GM12873 (cell line): Measurements from ENCODE around the gene KRTAP5-7.

Experiments
- TF ChIP-seq, protein P1 (sequence below): IDR thresholded peaks from 2 replicates; pipeline ENCODE4 v1.5.1; 2012; ENCODE audit warnings: low read depth, mild to moderate bottlenecking, moderate library complexity, low read length, control low read depth; ENCODE audit not compliant: insufficient read depth; ENCODE audit errors: missing control alignments

Gene KRTAP5-7

DNA sequence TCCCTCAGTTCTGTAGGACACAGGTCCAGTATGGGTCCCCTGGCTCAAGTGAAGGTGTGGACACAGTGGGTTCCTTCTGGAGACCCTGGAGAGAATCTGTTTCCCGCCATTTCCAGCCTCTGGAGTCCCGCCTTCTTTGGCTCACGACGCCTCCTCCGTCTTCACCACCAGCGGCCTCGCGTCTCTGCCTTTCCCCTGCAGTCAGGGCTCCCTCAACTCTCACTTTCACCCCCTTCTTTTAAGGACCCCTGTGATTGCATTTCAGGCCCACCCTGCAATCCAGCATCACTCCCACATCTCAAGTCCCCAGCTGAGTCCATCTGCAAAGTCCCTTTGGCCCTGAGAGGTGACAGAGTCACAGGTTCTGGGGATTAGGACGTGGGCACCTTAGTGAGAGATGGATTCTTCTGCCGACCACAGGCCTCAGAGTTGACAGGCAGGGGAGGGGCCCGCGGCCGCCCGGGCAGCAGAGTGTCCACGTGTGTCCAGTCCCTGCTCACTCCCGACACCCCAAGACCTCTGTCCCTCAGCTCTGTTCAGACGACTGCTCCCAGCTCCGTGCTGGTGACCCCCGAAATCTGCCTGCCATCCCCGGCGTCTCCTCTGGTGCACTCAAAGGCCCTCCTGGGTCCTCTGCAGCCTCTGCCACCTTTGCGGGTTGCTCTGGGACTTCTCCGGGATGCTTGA lies 36.9 kb upstream of the KRTAP5-7 start:
- TF ChIP-seq, protein P1, sequence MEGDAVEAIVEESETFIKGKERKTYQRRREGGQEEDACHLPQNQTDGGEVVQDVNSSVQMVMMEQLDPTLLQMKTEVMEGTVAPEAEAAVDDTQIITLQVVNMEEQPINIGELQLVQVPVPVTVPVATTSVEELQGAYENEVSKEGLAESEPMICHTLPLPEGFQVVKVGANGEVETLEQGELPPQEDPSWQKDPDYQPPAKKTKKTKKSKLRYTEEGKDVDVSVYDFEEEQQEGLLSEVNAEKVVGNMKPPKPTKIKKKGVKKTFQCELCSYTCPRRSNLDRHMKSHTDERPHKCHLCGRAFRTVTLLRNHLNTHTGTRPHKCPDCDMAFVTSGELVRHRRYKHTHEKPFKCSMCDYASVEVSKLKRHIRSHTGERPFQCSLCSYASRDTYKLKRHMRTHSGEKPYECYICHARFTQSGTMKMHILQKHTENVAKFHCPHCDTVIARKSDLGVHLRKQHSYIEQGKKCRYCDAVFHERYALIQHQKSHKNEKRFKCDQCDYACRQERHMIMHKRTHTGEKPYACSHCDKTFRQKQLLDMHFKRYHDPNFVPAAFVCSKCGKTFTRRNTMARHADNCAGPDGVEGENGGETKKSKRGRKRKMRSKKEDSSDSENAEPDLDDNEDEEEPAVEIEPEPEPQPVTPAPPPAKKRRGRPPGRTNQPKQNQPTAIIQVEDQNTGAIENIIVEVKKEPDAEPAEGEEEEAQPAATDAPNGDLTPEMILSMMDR: no peak

DNA sequence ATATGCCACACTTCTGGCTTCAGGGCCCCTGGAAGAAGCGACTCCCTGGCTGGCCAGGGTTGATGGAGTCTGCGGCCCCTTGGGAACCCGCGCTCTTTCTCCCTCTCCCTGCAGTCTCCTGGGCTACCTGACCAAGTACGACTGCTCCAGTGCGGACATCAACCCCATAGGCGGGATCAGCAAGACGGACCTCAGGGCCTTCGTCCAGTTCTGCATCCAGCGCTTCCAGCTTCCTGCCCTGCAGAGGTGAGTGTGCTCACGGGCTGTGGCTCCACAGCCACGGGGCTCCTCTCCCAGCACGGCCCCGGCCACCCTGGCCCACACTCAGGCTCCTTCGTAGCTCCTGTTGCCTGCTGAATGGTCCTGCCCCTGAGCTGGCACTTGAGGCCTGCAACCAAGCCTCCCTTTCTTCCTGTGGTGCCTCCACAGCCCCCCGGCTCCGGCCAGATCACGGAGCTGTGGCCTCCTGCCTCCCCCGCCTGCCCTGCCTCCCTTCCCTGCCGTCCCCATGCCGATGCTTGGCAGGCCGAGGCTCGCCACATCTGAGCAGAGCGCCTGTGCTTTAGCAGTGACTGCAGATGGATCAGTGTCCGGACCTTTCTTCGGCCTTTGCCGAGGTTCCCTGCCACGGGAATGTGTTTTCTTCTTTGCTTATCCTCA lies 36.2 kb upstream of the KRTAP5-7 start:
- TF ChIP-seq, protein P1: no peak

DNA sequence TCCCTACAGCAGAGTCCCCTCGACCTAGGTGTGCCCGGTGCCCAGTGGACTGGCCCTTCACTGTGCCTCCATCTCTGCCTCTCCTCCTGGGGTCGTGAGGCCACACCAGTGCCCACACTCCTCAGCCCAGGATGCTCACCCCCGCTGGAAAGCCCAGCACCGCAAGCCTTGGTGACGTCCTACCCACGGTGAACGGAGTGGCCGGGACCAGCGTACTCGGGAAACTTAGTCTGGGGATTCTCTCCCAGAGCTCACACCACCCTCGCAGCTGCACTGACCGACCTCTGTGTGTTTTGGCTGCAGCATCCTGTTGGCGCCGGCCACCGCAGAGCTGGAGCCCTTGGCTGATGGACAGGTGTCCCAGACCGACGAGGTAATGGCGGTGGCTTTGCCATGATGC lies 35.5 kb upstream of the KRTAP5-7 start:
- TF ChIP-seq, protein P1: no peak

DNA sequence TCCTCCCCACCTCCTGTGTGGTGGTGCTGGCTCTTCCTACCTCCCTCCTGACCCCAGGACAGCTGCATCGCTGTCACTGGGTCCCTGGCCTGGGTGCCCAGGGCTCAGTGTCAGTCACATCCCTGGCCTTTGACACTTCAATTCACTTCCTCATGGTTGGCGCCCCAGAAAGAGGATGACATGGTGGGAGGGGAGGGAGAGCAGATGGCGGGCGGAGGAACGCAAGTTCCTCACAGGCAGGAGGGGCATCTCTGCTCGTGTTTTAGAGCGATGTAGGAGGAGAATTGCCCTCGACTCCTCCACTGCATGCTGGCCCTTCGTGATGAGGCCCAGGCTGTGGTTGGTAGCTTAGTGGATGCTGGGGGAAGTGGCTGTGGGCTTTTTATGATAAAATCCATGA lies 35.1 kb upstream of the KRTAP5-7 start:
- TF ChIP-seq, protein P1: no peak

DNA sequence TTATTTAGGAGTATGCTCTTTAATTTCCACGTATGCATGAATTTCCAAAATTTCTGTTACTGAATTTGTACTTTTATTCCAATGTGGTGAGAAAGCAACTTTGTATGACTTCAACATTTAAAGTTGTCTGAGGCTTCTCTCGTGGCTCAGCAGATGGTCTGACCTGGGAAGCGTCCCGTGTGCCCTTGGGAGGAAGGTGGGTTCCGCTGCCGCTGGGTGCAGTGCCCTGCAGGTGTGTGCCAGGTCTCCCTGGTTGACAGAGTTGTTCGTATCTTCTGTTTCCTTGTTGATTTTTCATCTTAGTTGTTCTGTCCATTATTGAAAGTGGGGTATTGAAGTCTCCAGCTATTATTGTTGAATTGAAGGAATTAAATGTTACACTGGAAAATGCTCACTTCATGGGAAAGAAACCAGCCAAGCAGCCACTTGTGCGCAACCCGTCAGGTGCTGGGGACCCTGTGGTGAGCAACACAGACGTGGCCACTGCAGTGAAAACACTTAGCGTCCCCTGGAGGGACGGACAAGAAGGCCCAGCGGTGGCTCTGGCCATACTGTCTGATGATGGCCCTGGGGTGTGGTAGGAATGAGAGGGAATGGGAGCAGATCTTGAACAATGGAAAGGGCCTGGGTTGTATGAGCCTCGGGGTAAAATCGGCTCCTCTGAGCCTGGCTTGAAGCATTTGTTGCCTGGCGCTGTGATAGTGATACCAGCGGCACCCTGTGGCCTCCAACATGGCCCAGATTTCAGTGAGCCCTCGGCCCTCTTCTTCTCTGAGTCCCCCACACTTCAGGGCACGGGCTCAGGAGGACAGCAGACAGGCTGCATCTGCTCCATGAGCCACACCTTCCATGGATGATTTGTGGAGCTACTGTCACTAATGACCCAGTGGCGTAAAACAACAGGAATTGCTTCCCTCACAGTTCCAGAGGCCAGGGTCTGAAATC lies 31.5 kb upstream of the KRTAP5-7 start:
- TF ChIP-seq, protein P1: no peak

DNA sequence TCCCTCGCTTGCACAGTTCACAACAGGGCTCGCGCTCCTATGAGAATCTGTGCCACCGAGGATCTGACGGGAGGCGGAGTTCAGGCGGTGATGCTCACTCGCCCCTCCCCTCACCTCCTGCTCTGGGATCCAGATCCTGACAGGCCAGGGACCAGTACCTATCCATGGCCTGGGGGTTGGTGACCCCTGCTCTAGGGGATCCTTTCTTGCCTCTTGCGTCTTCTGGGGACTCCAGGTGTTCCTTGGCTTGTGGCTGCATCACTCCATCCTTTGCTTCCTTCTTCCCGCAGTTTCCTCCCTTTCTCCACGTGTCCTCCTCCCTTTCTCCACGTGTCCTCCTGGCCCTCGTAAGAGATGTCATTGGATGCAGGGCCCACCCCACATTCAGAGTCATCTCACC lies 30.6 kb upstream of the KRTAP5-7 start:
- TF ChIP-seq, protein P1: no peak

DNA sequence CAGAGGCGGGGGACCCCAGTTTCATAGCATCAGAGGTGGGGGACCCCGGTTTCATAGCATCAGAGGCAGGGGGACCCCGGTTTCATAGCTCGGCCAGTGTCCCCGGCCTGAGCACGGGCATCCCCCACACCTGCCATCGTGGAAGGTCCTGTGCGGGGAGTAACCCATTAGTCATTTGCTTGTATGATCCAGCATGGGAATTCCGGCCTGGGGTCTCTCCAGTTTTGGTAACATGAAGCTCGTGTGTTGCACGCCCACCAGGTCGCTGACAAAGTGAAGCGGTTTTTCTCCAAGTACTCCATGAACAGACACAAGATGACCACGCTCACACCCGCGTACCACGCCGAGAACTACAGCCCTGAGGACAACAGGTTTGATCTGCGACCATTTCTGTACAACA lies 29.0 kb upstream of the KRTAP5-7 start:
- TF ChIP-seq, protein P1: no peak
